ENCODE measurements around the gene F13A1. TPM values are rescaled to one million over a fixed set of nuclear protein-coding genes. Genes with fewer than 3 reads are reported as not detected.
"Not testable (repeated sequence)": the region's sequence is repeated elsewhere in the genome, so short reads cannot be mapped to it uniquely, and the experiment has no call there.

F13A1 gene
- total RNA-seq, 1 donor from 2014 or later = 187 TPM

DNA sequence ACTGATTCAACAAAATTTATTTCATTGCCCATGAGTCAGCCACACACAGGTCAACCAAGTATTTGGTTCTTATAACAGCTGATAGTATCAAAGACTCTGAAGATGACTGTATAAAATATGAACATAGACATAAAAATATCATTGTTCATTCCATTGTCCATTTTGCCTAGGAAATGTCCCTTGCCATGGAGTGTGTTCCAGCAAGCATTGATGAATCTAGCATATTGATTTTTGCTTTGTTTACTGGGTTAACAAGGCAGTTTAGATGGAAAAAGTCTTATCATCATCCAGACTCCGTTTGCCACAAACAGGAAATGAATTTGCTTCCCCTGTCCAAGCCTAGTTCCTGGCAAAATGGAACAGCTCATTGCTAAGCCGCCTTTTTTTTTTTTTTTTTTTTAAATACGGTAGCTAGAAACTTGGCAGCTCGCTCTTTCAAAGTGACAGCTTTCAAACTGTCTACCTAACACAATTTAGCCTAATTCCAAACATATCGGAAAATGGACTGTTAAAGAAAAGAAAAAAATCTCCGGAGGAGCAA, 7.5 kb downstream of the F13A1 start:
- Histone ChIP-seq H3K27ac (no peak overlapping the region), H3K9me3 (no peaks in the 10 kb centered on the region), H3K4me1 (no peaks in the 10 kb centered on the region), H3K27me3 (ENCODE audit: low read depth) (peaks cover 9% of the 10 kb centered on the region), H3K36me3 (no peaks in the 10 kb centered on the region), H3K4me3 (no peak overlapping the region)
- DNase-seq (no peak), ATAC-seq (no peak)
- intact Hi-C loops (cut with DNase I) = no loop called here
- TF ChIP-seq, protein P1, sequence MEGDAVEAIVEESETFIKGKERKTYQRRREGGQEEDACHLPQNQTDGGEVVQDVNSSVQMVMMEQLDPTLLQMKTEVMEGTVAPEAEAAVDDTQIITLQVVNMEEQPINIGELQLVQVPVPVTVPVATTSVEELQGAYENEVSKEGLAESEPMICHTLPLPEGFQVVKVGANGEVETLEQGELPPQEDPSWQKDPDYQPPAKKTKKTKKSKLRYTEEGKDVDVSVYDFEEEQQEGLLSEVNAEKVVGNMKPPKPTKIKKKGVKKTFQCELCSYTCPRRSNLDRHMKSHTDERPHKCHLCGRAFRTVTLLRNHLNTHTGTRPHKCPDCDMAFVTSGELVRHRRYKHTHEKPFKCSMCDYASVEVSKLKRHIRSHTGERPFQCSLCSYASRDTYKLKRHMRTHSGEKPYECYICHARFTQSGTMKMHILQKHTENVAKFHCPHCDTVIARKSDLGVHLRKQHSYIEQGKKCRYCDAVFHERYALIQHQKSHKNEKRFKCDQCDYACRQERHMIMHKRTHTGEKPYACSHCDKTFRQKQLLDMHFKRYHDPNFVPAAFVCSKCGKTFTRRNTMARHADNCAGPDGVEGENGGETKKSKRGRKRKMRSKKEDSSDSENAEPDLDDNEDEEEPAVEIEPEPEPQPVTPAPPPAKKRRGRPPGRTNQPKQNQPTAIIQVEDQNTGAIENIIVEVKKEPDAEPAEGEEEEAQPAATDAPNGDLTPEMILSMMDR (IDR thresholded peaks at IDR 0.05) = no peak

DNA sequence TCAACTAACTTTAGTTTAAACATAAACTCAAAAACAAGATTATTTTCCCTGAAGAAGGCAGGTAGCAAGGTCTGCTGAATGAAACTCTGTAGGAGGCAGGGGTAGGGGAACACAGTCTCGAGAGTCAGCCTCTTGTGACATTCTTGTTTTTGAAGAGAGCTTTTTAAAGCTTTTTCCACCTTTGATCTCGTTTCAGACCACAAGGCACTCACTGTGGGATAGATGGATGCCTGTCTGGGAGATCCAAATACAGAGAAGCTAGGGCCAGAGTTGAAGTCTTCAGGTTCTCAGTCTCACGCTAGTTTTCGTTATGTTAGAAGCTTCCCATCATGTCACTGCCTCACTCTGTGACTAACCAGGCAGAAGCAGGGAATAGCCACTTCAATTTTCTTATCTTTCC, 14.9 kb downstream of the F13A1 start:
- Histone ChIP-seq H3K9me3 (no peaks in the 10 kb centered on the region), H3K27ac (no peak overlapping the region), H3K4me1 (no peaks in the 10 kb centered on the region), H3K27me3 (ENCODE audit: low read depth) (no peaks in the 10 kb centered on the region), H3K36me3 (no peaks in the 10 kb centered on the region), H3K4me3 (no peak overlapping the region)
- TF ChIP-seq, protein P1 (IDR thresholded peaks at IDR 0.05) = no peak
- intact Hi-C loops (cut with DNase I) = no loop called here
- DNase-seq = no peak
- ATAC-seq = no peak

DNA sequence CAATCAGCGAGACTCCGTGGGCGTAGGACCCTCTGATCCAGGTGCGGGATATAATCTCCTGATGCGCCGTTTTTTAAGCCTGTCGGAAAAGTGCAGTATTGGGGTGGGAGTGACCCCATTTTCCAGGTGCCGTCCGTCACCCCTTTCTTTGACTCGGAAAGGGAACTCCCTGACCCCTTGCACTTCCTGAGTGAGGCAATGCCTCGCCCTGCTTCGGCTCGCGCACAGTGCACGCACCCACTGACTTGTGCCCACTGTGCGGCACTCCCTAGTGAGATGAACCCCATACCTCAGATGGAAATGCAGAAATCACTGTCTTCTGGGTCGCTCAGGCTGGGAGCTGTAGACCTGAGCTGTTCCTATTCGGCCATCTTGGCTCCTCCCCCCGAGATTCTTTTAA, 20.1 kb downstream of the F13A1 start:
- DNase-seq; intact Hi-C loops (cut with DNase I); H3K4me1 ChIP-seq; ATAC-seq; H3K9me3 ChIP-seq; H3K27me3 ChIP-seq (ENCODE audit: low read depth); H3K27ac ChIP-seq; H3K36me3 ChIP-seq; H3K4me3 ChIP-seq: not testable (repeated sequence)

DNA sequence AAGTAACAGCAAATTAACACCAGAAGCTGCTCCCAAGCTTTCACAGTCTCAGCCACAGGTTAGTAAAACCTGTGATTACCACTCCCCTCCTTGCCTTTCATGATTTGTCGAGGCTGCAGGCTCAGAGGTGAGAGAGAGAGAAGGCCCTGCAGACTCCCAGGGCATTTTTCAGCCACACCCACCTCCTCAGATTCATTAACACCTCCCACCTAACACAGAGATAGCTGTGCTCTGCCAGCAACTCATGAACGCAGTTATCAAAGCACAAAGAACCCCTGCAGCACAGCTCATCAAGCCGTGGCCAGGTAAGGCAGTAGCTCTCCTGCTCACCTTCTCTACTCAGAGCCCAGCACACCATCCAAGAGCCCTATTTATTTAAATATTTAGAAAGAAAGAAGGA, 27.1 kb downstream of the F13A1 start:
- intact Hi-C loops (cut with DNase I) = no loop called here
- ATAC-seq (no peak), DNase-seq (no peak)
- no peaks in the 10 kb centered on the region for H3K9me3 ChIP-seq
- H3K4me3 ChIP-seq = no peak overlapping the region
- TF ChIP-seq, protein P1 (IDR thresholded peaks at IDR 0.05) = no peak
- H3K36me3 ChIP-seq = no peaks in the 10 kb centered on the region
- no peaks in the 10 kb centered on the region for H3K27me3 ChIP-seq (ENCODE audit: low read depth)
- no peaks in the 10 kb centered on the region for H3K4me1 ChIP-seq
- no peak overlapping the region for H3K27ac ChIP-seq

- ATAC-seq = no peak
- no peak for DNase-seq
- no peaks in the 10 kb centered on the region for H3K27me3 ChIP-seq (ENCODE audit: low read depth)
- H3K27ac ChIP-seq = no peak overlapping the region
- no peaks in the 10 kb centered on the region for H3K9me3 ChIP-seq
- no peaks in the 10 kb centered on the region for H3K36me3 ChIP-seq
- no peak overlapping the region for H3K4me3 ChIP-seq
- TF ChIP-seq, protein P1 (IDR thresholded peaks at IDR 0.05) = no peak
- H3K4me1 ChIP-seq = no peaks in the 10 kb centered on the region
- intact Hi-C loops (cut with DNase I) = no loop called here
Observed at GRCh38 chr6:6287415-6287814, 33.0 kb downstream of the F13A1 start.

DNA sequence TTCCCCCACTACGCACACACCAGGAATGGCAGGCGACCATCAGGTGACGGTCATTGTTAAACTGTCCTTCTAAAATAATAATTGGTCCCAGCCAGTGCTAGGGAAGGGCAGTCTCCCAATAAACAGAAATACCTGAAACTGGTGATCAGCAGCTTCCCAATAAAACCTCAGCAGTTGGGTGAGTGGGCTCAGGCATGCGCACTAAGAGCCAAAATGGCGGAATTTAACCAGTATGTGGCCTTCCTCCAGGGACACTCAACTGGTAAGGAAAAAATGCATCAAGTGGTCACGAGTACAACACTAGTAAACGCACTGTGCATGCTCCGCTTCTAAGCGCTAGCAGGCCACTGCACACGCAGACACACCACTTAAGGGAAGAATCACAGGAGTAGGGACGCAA, 34.8 kb downstream of the F13A1 start:
- no peak overlapping the region for H3K4me3 ChIP-seq
- no peaks in the 10 kb centered on the region for H3K27me3 ChIP-seq (ENCODE audit: low read depth)
- TF ChIP-seq, protein P1 (IDR thresholded peaks at IDR 0.05) = no peak
- no peak for ATAC-seq
- no peaks in the 10 kb centered on the region for H3K36me3 ChIP-seq
- no peak for DNase-seq
- H3K4me1 ChIP-seq = no peaks in the 10 kb centered on the region
- H3K27ac ChIP-seq = no peak overlapping the region
- intact Hi-C loops (cut with DNase I) = no loop called here
- H3K9me3 ChIP-seq = no peaks in the 10 kb centered on the region

Measured in lower lobe of right lung (tissue), 2 donors.